Stomach smooth muscle (tissue), 2 donors: ENCODE data around the gene SCTR.

Experiments used
- H3K27ac ChIP-seq: one replicate; pipeline ENCODE4 v1.7.0; 2013; ENCODE audit warnings: mild to moderate bottlenecking, low read length, inconsistent platforms
- H3K27me3 ChIP-seq, 2 donors: one replicate each; pipeline ENCODE4 v1.7.0; 2013; ENCODE audit warnings: low read length in 2 of 2; ENCODE audit not compliant: insufficient read depth in 2 of 2, control insufficient read depth in 1 of 2
- H3K36me3 ChIP-seq, 2 donors: one replicate each; pipeline ENCODE4 v1.7.0; 2013; ENCODE audit warnings: low read length in 2 of 2; ENCODE audit not compliant: control insufficient read depth in 2 of 2, insufficient read depth in 2 of 2
- H3K4me1 ChIP-seq: one replicate; pipeline ENCODE4 v1.7.0; 2013; ENCODE audit warnings: low read length; ENCODE audit not compliant: control insufficient read depth, insufficient read depth
- H3K4me3 ChIP-seq, 2 donors: one replicate each; pipeline ENCODE4 v1.7.0; 2013; ENCODE audit warnings: low read length in 2 of 2
- H3K9ac ChIP-seq, 2 donors: one replicate each; pipeline ENCODE4 v1.7.0; 2013; ENCODE audit warnings: low read length in 2 of 2, mild to moderate bottlenecking in 1 of 2
- H3K9me3 ChIP-seq, 2 donors: one replicate each; pipeline ENCODE4 v1.7.0; 2013; ENCODE audit warnings: low read length in 2 of 2; ENCODE audit not compliant: control insufficient read depth in 2 of 2
- donor health status: healthy.
- donor health status: Pancreatic carcinoma.

SCTR gene

GRCh38 chr2:119474371-119475224, 49.7 kb downstream of the SCTR start:
- Histone ChIP-seq H3K9me3 (no peaks in the 10 kb centered on the region), H3K4me3 (no peak overlapping the region), H3K9ac (no peak overlapping the region), H3K36me3 (no peaks in the 10 kb centered on the region), H3K27me3 (no peaks in the 10 kb centered on the region), H3K4me1 (peaks cover 6% of the 10 kb centered on the region), H3K27ac (no peak overlapping the region)

- no peaks in the 10 kb centered on the region for H3K9me3 ChIP-seq
- H3K4me3 ChIP-seq = no peak overlapping the region
- peaks cover 12% of the 10 kb centered on the region for H3K4me1 ChIP-seq
- H3K27me3 ChIP-seq = no peaks in the 10 kb centered on the region
- H3K9ac ChIP-seq = no peak overlapping the region
- H3K36me3 ChIP-seq = no peaks in the 10 kb centered on the region
- no peak overlapping the region for H3K27ac ChIP-seq
Observed at GRCh38 chr2:119473621-119474370, 50.5 kb downstream of the SCTR start.

GRCh38 chr2:119472749-119473148, 51.5 kb downstream of the SCTR start:
- H3K4me1 ChIP-seq = peaks cover 18% of the 10 kb centered on the region
- no peak overlapping the region for H3K9ac ChIP-seq
- no peaks in the 10 kb centered on the region for H3K27me3 ChIP-seq
- no peaks in the 10 kb centered on the region for H3K9me3 ChIP-seq
- H3K36me3 ChIP-seq = no peaks in the 10 kb centered on the region
- H3K27ac ChIP-seq = no peak overlapping the region
- H3K4me3 ChIP-seq = no peak overlapping the region

- Histone ChIP-seq H3K27ac (peak overlapping the region; percentile 11), H3K36me3 (no peaks in the 10 kb centered on the region), H3K4me1 (peaks cover 14% of the 10 kb centered on the region), H3K9ac (no peak overlapping the region), H3K27me3 (no peaks in the 10 kb centered on the region), H3K4me3 (no peak overlapping the region), H3K9me3 (no peaks in the 10 kb centered on the region)
Observed at GRCh38 chr2:119469661-119470297, 54.5 kb downstream of the SCTR start.

GRCh38 chr2:119469131-119469530, 55.2 kb downstream of the SCTR start:
- Histone ChIP-seq H3K36me3 (no peaks in the 10 kb centered on the region), H3K27me3 (no peaks in the 10 kb centered on the region), H3K4me3 (no peak overlapping the region), H3K27ac (no peak overlapping the region), H3K4me1 (peaks cover 14% of the 10 kb centered on the region), H3K9ac (no peak overlapping the region), H3K9me3 (no peaks in the 10 kb centered on the region)

- Histone ChIP-seq H3K4me3 (no peak overlapping the region), H3K4me1 (peaks cover 14% of the 10 kb centered on the region), H3K27ac (no peak overlapping the region), H3K36me3 (no peaks in the 10 kb centered on the region), H3K9me3 (no peaks in the 10 kb centered on the region), H3K27me3 (no peaks in the 10 kb centered on the region), H3K9ac (no peak overlapping the region)
Observed at GRCh38 chr2:119468154-119468955, 55.9 kb downstream of the SCTR start.

- Histone ChIP-seq H3K4me1 (peaks cover 14% of the 10 kb centered on the region), H3K9me3 (no peaks in the 10 kb centered on the region), H3K27ac (no peak overlapping the region)
Observed at GRCh38 chr2:119466373-119466772, 57.9 kb downstream of the SCTR start.

GRCh38 chr2:119465687-119466086, 58.6 kb downstream of the SCTR start:
- Histone ChIP-seq H3K9ac (no peak overlapping the region), H3K9me3 (no peaks in the 10 kb centered on the region)

More at GRCh38 chr2:119466373-119466772, 57.9 kb downstream of the SCTR start:
- Histone ChIP-seq H3K27me3 (no peaks in the 10 kb centered on the region), H3K4me3 (no peak overlapping the region), H3K36me3 (no peaks in the 10 kb centered on the region), H3K9ac (no peak overlapping the region)

GRCh38 chr2:119464981-119465380, 59.3 kb downstream of the SCTR start:
- H3K9ac ChIP-seq = no peak overlapping the region
- no peak overlapping the region for H3K27ac ChIP-seq
- H3K36me3 ChIP-seq = no peaks in the 10 kb centered on the region
- H3K9me3 ChIP-seq = no peaks in the 10 kb centered on the region
- no peaks in the 10 kb centered on the region for H3K27me3 ChIP-seq
- H3K4me1 ChIP-seq = peaks cover 14% of the 10 kb centered on the region
- H3K4me3 ChIP-seq = no peak overlapping the region

More at GRCh38 chr2:119465687-119466086, 58.6 kb downstream of the SCTR start:
- Histone ChIP-seq H3K4me1 (peaks cover 14% of the 10 kb centered on the region), H3K27me3 (no peaks in the 10 kb centered on the region), H3K36me3 (no peaks in the 10 kb centered on the region), H3K27ac (no peak overlapping the region), H3K4me3 (no peak overlapping the region)

GRCh38 chr2:119463990-119464389, 60.3 kb downstream of the SCTR start:
- H3K9me3 ChIP-seq = no peaks in the 10 kb centered on the region
- H3K36me3 ChIP-seq = no peaks in the 10 kb centered on the region
- H3K4me1 ChIP-seq = peaks cover 8% of the 10 kb centered on the region
- H3K9ac ChIP-seq = no peak overlapping the region
- no peak overlapping the region for H3K27ac ChIP-seq
- no peaks in the 10 kb centered on the region for H3K27me3 ChIP-seq
- H3K4me3 ChIP-seq = no peak overlapping the region
